CD8-positive, alpha-beta memory T cell (primary cell): ENCODE measurements around the gene BCL2L13. TPM values are rescaled to one million over a fixed set of nuclear protein-coding genes. Genes with fewer than 3 reads are reported as not detected.
A peak's percentile ranks its signal among the peaks of the same experiment; 100 is the strongest.

Source experiments
- CTCF ChIA-PET: fragments of 350-600 bp; sonication (Branson Sonifier 250); formaldehyde crosslinking; loops from one replicate; lab custom pipeline; 2021; ENCODE audit warnings: antibody characterized with exemption; lab: Charles Lee
- POLR2A ChIA-PET: fragments of 350-600 bp; sonication (Branson Sonifier 250); formaldehyde crosslinking; loops from one replicate; lab custom pipeline; 2021; ENCODE audit warnings: antibody characterized with exemption; lab: Charles Lee
- DNase-seq, 5 donors: peaks; one replicate each; pipeline versions ENCODE4 v3.0.0 to v3.0.0-alpha.2; 2020 to 2022; ENCODE audit warnings: mixed read lengths in 1 of 5
- H3K27ac ChIP-seq: one replicate; pipeline ENCODE4 v1.7.0; 2013; ENCODE audit warnings: low read depth, mild to moderate bottlenecking, low read length, moderate library complexity
- H3K27me3 ChIP-seq: 2 replicates; pipeline ENCODE4 v1.7.0; 2013; ENCODE audit warnings: low read length, mild to moderate bottlenecking; ENCODE audit not compliant: insufficient read depth, poor library complexity, severe bottlenecking
- H3K36me3 ChIP-seq: 2 replicates; pipeline ENCODE4 v1.7.0; 2013; ENCODE audit warnings: mild to moderate bottlenecking, low read length, moderate library complexity; ENCODE audit not compliant: insufficient read depth
- H3K4me1 ChIP-seq: 2 replicates; pipeline ENCODE4 v1.7.0; 2013; ENCODE audit warnings: mild to moderate bottlenecking, low read length, moderate library complexity; ENCODE audit not compliant: insufficient read depth
- H3K4me3 ChIP-seq: 2 replicates; pipeline ENCODE4 v1.7.0; 2013; ENCODE audit warnings: mild to moderate bottlenecking, low read length
- H3K9me3 ChIP-seq: 2 replicates; pipeline ENCODE4 v1.7.0; 2013; ENCODE audit warnings: mild to moderate bottlenecking, low read length
- H3K27ac Mint-ChIP-seq, 8 donors: one replicate each; pipeline ENCODE4 v1.8.0; 2020 to 2021; ENCODE audit warnings: mixed read lengths in 8 of 8, mild to moderate bottlenecking in 6 of 8, inconsistent platforms in 3 of 8, moderate library complexity in 3 of 8
- H3K27me3 Mint-ChIP-seq, 2 donors: one replicate each; pipeline ENCODE4 v1.8.0; 2020 to 2021; ENCODE audit warnings: mixed read lengths in 2 of 2, mild to moderate bottlenecking in 1 of 2, moderate library complexity in 1 of 2
- H3K36me3 Mint-ChIP-seq, 3 donors: one replicate each; pipeline ENCODE4 v1.8.0; 2020 to 2021; ENCODE audit warnings: mixed read lengths in 3 of 3, inconsistent platforms in 1 of 3, mild to moderate bottlenecking in 1 of 3
- H3K4me1 Mint-ChIP-seq, 3 donors: one replicate each; pipeline ENCODE4 v1.8.0; 2020 to 2021; ENCODE audit warnings: mixed read lengths in 3 of 3, inconsistent platforms in 1 of 3, mild to moderate bottlenecking in 1 of 3
- H3K4me3 Mint-ChIP-seq, 7 donors: one replicate each; pipeline ENCODE4 v1.8.0; 2020 to 2021; ENCODE audit warnings: mixed read lengths in 7 of 7, mild to moderate bottlenecking in 6 of 7, moderate library complexity in 4 of 7, inconsistent platforms in 2 of 7
- H3K9me3 Mint-ChIP-seq, 5 donors: one replicate each; pipeline ENCODE4 v1.8.0; 2020 to 2022; ENCODE audit warnings: mixed read lengths in 5 of 5, mild to moderate bottlenecking in 3 of 5, moderate library complexity in 2 of 5, inconsistent platforms in 1 of 5
- polyA plus RNA-seq: library from polyadenylated mRNA; unstranded; fragments of 300-500 nt; fragmentation: Illumina TruSeq; gene quantifications from one replicate; pipeline ENCODE4 v1.2.3, GENCODE V29; 2021
- total RNA-seq, 2 experiments: library from RNA; stranded (reverse); gene quantifications; one replicate each; pipeline ENCODE4 v1.2.3, GENCODE V29; 2021

BCL2L13 gene, protein sequence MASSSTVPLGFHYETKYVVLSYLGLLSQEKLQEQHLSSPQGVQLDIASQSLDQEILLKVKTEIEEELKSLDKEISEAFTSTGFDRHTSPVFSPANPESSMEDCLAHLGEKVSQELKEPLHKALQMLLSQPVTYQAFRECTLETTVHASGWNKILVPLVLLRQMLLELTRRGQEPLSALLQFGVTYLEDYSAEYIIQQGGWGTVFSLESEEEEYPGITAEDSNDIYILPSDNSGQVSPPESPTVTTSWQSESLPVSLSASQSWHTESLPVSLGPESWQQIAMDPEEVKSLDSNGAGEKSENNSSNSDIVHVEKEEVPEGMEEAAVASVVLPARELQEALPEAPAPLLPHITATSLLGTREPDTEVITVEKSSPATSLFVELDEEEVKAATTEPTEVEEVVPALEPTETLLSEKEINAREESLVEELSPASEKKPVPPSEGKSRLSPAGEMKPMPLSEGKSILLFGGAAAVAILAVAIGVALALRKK
- total RNA-seq (10 to 100 TPM; 39.8 to 40.1 TPM), polyA plus RNA-seq (41.1 TPM)

DNA sequence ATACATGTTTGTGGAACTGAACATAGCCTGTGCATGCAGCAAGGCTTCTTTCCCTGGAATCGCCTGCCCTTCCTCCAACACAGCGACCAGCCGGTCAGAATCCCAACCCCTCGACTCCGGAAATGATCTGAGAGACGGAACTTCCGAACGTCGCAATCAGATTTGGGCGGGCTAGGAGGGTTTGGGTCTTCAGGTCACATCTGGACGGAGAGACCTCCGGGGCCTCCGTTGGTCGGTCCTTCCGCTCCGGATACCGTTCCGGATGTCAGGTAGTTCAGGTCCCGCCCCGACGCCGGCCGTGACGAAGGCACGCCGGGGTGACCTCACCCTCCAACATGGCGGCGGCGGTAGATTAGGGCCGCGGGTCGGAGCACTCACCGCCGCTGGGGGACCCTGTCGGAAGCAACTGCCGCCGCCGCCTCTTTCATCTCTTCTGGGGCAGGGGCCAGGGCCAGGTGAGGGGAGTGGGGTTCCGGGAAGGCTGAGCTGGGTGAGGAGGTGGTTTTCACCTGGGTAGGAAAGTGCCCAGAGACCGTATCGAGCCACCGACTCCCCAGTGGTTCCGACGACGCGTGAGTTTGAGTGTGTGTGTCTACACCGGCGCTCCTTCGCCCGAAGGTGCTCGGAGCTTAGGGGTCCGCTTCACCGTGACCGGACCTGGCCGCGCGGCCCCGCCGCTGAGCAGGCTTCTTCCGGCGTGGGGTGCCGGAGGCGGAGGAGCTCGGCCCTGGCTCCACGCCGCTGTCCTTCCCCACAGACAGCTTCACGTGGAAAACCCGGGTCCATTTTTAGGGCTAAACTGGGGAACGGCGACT is at the start of gene BCL2L13:
BCL2L13 (plus strand) TSS at position 326 of the 815 bp plus-strand sequence. CDS start 16,955 bp downstream, outside the sequence.
- peaks cover 0 to 2% of the 10 kb centered on the region in 2 donors for H3K27me3 Mint-ChIP-seq
- ChIA-PET CTCF (no interaction called here), POLR2A (interaction anchor here (1.1 kb wide), 2 partner anchors 11 to 439 kb away, joined by 3 to 4 read pairs; no protein-coding TSS in a partner anchor)
- Histone ChIP-seq H3K4me3 (peak within 1 kb of the TSS; percentile 85), H3K27me3 (no peaks in the 10 kb centered on the region), H3K36me3 (no peaks in the 10 kb centered on the region), H3K9me3 (no peaks in the 10 kb centered on the region), H3K4me1 (peaks cover 25% of the 10 kb centered on the region), H3K27ac (peak within 1 kb of the TSS; percentile 97)
- peak within 1 kb of the TSS; percentile 95 to 100 (median 98) for H3K27ac Mint-ChIP-seq
- H3K4me3 Mint-ChIP-seq = peak within 1 kb of the TSS; percentile 87 to 97 (median 89)
- peaks cover 0 to 25% (median 4%) of the 10 kb centered on the region in 3 donors for H3K36me3 Mint-ChIP-seq
- DNase-seq = peak; percentile 83 to 92 (median 85)
- H3K4me1 Mint-ChIP-seq = peaks cover 22 to 39% (median 29%) of the 10 kb centered on the region in 3 donors
- H3K9me3 Mint-ChIP-seq = no peaks in the 10 kb centered on the region

DNA sequence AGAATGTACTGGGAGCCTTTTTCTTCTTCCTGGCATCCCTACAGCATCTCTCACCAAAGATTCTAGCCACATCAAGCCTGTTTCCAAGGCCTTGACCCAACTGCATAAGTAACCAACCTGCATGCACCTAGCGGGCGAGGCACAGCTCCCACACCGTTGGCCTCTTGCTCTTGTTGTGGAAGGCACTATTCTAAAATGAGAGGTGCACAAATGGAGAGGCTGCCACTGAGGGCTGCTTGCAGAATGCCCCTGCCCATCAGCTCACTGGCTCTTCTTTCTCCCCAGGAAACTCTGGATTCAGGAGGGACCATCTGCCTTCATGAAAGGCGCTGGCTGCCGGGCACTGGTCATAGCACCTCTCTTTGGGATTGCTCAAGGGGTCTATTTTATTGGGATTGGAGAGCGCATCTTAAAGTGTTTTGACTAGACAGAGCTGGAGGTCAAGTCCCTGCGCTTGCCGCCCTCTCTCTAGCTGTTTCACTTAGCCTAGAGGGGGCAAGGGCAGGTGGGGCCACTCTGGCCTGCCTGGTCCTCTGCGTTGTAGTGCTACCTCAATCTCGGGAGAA is 48.7 kb upstream of the BCL2L13 start:
- CTCF ChIA-PET = no interaction called here
- Mint-ChIP-seq H3K27me3 (no peaks in the 10 kb centered on the region), H3K4me3 (no peak overlapping the region)

DNA sequence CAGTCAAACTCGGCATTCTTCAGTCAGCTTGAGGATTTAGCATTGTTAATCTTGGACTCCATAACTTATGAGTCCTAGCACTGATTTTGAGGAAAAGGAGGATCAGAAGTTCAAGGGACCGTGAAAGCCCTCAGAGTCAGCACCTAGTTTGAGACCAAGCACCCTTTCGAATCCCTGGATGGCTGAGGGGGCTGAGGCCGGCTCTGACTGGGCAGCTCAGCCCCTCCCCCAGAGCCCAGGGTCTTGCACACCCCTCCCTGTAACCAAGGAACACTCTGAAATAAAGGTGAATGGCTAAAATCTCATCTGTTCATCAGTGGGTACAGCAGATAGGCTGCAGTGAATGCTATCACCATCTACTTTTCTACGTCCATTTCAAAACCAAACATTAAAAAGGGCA is 48.0 kb upstream of the BCL2L13 start:
- Histone ChIP-seq H3K4me3 (no peak overlapping the region), H3K27me3 (no peaks in the 10 kb centered on the region), H3K4me1 (no peaks in the 10 kb centered on the region), H3K9me3 (no peaks in the 10 kb centered on the region), H3K27ac (no peak overlapping the region), H3K36me3 (peaks cover 23% of the 10 kb centered on the region)
- Mint-ChIP-seq H3K36me3 (peaks cover 0 to 53% (median 8%) of the 10 kb centered on the region in 3 donors), H3K27me3 (no peaks in the 10 kb centered on the region), H3K27ac (peak overlapping the region in 1 of 8 donors; percentile 43), H3K4me3 (no peak overlapping the region), H3K4me1 (no peaks in the 10 kb centered on the region), H3K9me3 (no peaks in the 10 kb centered on the region)
- ChIA-PET POLR2A (no interaction called here), CTCF (no interaction called here)
- DNase-seq = no peak

More for the DNA sequence above, 48.7 kb upstream of the BCL2L13 start:
- Histone ChIP-seq H3K27ac (no peak overlapping the region), H3K4me1 (no peaks in the 10 kb centered on the region), H3K36me3 (peaks cover 22% of the 10 kb centered on the region), H3K27me3 (no peaks in the 10 kb centered on the region), H3K9me3 (no peaks in the 10 kb centered on the region), H3K4me3 (no peak overlapping the region)
- Mint-ChIP-seq H3K36me3 (peaks cover 0 to 46% (median 8%) of the 10 kb centered on the region in 3 donors), H3K4me1 (no peaks in the 10 kb centered on the region), H3K9me3 (no peaks in the 10 kb centered on the region), H3K27ac (peak overlapping the region in 1 of 8 donors; percentile 86)
- DNase-seq = no peak
- POLR2A ChIA-PET = no interaction called here

DNA sequence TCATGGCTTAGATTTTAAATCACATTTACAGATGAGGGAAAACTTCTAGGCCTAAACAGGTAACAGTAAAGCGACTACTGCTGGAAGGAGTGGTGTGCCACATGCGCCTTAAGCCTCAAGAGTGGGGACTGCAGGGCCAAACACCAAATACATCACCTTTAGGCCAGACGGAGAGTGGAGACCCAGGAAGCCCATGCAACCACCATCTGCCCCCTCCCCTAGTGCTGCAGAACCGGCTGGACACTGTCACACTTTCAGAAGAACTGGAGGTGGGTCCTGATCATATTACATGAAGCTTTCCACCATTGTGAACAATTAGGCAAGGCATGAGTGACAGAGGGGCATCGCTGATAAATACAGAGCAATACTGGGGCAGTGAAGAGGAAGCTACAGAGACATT is 46.4 kb upstream of the BCL2L13 start:
- H3K36me3 ChIP-seq = peaks cover 32% of the 10 kb centered on the region
- H3K9me3 Mint-ChIP-seq = no peaks in the 10 kb centered on the region
- CTCF ChIA-PET = no interaction called here

DNA sequence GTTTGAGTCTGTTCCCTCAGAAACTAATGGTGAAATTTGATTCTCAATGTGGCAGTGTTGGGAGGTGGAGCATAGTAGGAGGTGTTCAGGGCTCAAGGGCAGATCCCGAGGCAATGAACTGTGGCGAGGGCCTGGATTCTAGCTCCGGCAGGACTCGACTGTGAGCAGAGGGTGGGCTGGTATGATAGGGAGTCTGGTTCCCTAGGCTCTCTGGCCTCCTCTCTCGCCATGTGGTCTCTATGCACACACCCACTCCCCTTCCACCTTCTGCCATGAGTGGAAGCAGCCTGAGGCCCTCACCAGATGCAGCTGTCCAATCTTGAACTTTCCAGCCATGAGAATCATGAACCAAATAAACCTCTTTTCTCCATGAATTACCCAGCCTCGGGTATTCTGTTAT is 42.3 kb upstream of the BCL2L13 start:
- no peaks in the 10 kb centered on the region for H3K9me3 ChIP-seq
- H3K27me3 Mint-ChIP-seq = no peaks in the 10 kb centered on the region
- CTCF ChIA-PET = no interaction called here
- H3K27ac ChIP-seq = no peak overlapping the region
- POLR2A ChIA-PET = no interaction called here
- H3K4me3 ChIP-seq = no peak overlapping the region
- no peak overlapping the region for H3K4me3 Mint-ChIP-seq
- no peaks in the 10 kb centered on the region for H3K4me1 ChIP-seq
- no peak for DNase-seq
- peaks cover 55% of the 10 kb centered on the region for H3K36me3 ChIP-seq
- no peaks in the 10 kb centered on the region for H3K9me3 Mint-ChIP-seq
- peak overlapping the region in 3 of 8 donors; percentile 14 to 65 (median 47) for H3K27ac Mint-ChIP-seq
- no peaks in the 10 kb centered on the region for H3K27me3 ChIP-seq
- H3K36me3 Mint-ChIP-seq = peaks cover 18 to 96% (median 29%) of the 10 kb centered on the region in 3 donors
- H3K4me1 Mint-ChIP-seq = peaks cover 3 to 7% (median 7%) of the 10 kb centered on the region in 3 donors

More for the DNA sequence above, 46.4 kb upstream of the BCL2L13 start:
- no peaks in the 10 kb centered on the region for H3K9me3 ChIP-seq
- Mint-ChIP-seq H3K27me3 (no peaks in the 10 kb centered on the region), H3K27ac (no peak overlapping the region), H3K36me3 (peaks cover 6 to 67% (median 14%) of the 10 kb centered on the region in 3 donors), H3K4me1 (no peaks in the 10 kb centered on the region), H3K4me3 (no peak overlapping the region)
- DNase-seq = no peak
- POLR2A ChIA-PET = no interaction called here
- H3K4me3 ChIP-seq = no peak overlapping the region
- H3K27ac ChIP-seq = no peak overlapping the region
- H3K27me3 ChIP-seq = no peaks in the 10 kb centered on the region
- no peaks in the 10 kb centered on the region for H3K4me1 ChIP-seq

DNA sequence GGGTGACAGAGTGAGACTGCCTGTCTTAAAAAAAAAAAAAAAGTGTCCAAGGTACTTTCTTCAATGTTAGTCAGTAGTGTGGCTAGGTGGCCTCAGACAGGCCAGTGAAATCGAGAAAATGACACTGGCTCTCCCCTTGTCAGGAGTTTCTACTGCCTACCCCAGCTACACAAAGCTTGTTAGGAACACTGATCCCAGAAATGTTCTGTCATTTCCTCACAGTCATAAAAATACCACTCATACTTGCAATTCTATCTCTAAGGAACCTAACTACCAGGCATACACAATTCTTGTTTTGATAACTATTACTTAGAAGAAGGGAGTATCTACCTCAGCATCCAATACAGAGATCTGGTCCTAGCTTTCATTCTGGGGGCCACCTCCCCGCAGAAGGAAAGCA is 41.3 kb upstream of the BCL2L13 start:
- Histone ChIP-seq H3K9me3 (no peaks in the 10 kb centered on the region), H3K27ac (no peak overlapping the region), H3K4me1 (no peaks in the 10 kb centered on the region), H3K36me3 (peaks cover 55% of the 10 kb centered on the region), H3K4me3 (no peak overlapping the region), H3K27me3 (no peaks in the 10 kb centered on the region)
- ChIA-PET CTCF (no interaction called here), POLR2A (no interaction called here)
- peaks cover 3 to 9% (median 7%) of the 10 kb centered on the region in 3 donors for H3K4me1 Mint-ChIP-seq
- no peaks in the 10 kb centered on the region for H3K9me3 Mint-ChIP-seq
- peak overlapping the region in 1 of 8 donors; percentile 14 for H3K27ac Mint-ChIP-seq
- no peak overlapping the region for H3K4me3 Mint-ChIP-seq
- no peak for DNase-seq
- H3K27me3 Mint-ChIP-seq = no peaks in the 10 kb centered on the region
- peaks cover 18 to 90% (median 27%) of the 10 kb centered on the region in 3 donors for H3K36me3 Mint-ChIP-seq

DNA sequence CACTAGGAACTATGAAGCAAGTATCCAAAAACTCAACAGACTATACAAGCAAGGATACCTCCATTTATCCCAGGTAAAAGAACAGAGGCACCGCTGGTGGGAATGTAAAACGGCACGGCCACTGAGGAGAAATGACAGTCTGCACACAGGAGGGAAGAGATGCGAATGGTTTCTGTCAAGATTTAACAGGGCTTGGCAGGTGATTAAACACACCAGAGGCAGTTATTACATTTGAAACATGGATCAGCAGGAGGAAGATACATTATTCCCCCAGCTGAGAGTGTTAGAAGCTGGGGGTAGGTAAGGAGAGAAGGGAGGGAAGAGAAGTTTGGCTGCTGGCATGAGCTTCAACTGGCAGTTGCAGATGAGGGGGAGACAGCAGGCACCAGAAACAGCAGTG is 40.2 kb upstream of the BCL2L13 start:
- Mint-ChIP-seq H3K4me3 (no peak overlapping the region), H3K27me3 (no peaks in the 10 kb centered on the region), H3K9me3 (no peaks in the 10 kb centered on the region), H3K27ac (no peak overlapping the region), H3K36me3 (peaks cover 18 to 83% (median 24%) of the 10 kb centered on the region in 3 donors), H3K4me1 (peaks cover 3 to 9% (median 7%) of the 10 kb centered on the region in 3 donors)
- CTCF ChIA-PET = interaction anchor here (0.6 kb wide), 1 partner anchor 196 kb away, joined by 3 read pairs; no protein-coding TSS in a partner anchor
- Histone ChIP-seq H3K4me1 (no peaks in the 10 kb centered on the region), H3K27ac (no peak overlapping the region), H3K36me3 (peaks cover 52% of the 10 kb centered on the region), H3K9me3 (no peaks in the 10 kb centered on the region), H3K4me3 (no peak overlapping the region), H3K27me3 (no peaks in the 10 kb centered on the region)
- POLR2A ChIA-PET = no interaction called here
- no peak for DNase-seq
